ENCODE measurements around the gene CD164L2. TPM values are rescaled to one million over a fixed set of nuclear protein-coding genes. Genes with fewer than 3 reads are reported as not detected.

CD164L2 gene
- total RNA-seq, 5 donors from 2014 or later (not counting 1 experiment from before 2014, with no cell fraction given) = not detected

- Mint-ChIP-seq H3K9me3 (no peaks in the 10 kb centered on the region), H3K4me3 (no peak overlapping the region), H3K27me3 (no peaks in the 10 kb centered on the region), H3K4me1 (peaks cover 28 to 35% (median 29%) of the 10 kb centered on the region in 3 donors), H3K36me3 (peaks cover 28% of the 10 kb centered on the region), H3K27ac (no peak overlapping the region)
- peaks cover 3 to 19% of the 10 kb centered on the region in 2 experiments for H3K4me1 ChIP-seq (ENCODE audit: control insufficient read depth in 1 of 2, extremely low read depth in 1 of 2, insufficient read depth in 2 of 2, low read length in 2 of 2)
- no peaks in the 10 kb centered on the region for H3K27me3 ChIP-seq (replicated peaks in 1 of 2; ENCODE audit: control insufficient read depth in 2 of 2, extremely low read depth in 1 of 2, insufficient read depth in 2 of 2, low read length in 1 of 2)
- H3K36me3 ChIP-seq (ENCODE audit: control insufficient read depth in 2 of 2, extremely low read depth in 1 of 2, insufficient read depth in 1 of 2, low read length in 1 of 2) = peaks cover 16 to 73% of the 10 kb centered on the region in 2 donors
- no peaks in the 10 kb centered on the region for H3K9me3 ChIP-seq
- ChIA-PET POLR2A (no interaction called here), CTCF (interaction anchor here (0.8 to 2.1 kb wide), 5 partner anchors 11 to 274 kb away, joined by 3 to 9 read pairs (median 5); no protein-coding TSS in a partner anchor)
- no peak overlapping the region for H3K4me3 ChIP-seq (ENCODE audit: control insufficient read depth in 1 of 2, extremely low read depth in 1 of 2, low read length in 1 of 2)
- DNase-seq = no peak
- no peak for ATAC-seq (replicated peaks in 1 of 4)
- H3K27ac ChIP-seq (ENCODE audit: low read length) = no peak overlapping the region
- 98% methylated on average over 17 of the region's 17 CpGs for WGBS (ENCODE audit: insufficient coverage)
These were observed 49.3 kb downstream of the CD164L2 start for GRCh38 chr1:27333717-27334279.

GRCh38 chr1:27332536-27333281, 50.4 kb downstream of the CD164L2 start:
- H3K4me3 Mint-ChIP-seq = peak overlapping the region in 1 of 3 donors; percentile 5

GRCh38 chr1:27331922-27332321, 51.2 kb downstream of the CD164L2 start:
- Mint-ChIP-seq H3K27ac (peak overlapping the region in 1 of 2 donors; percentile 64), H3K27me3 (no peaks in the 10 kb centered on the region), H3K4me1 (peaks cover 40 to 48% (median 42%) of the 10 kb centered on the region in 3 donors), H3K36me3 (peaks cover 30% of the 10 kb centered on the region), H3K4me3 (no peak overlapping the region), H3K9me3 (no peaks in the 10 kb centered on the region)
- DNase-seq (no peak), ATAC-seq (replicated peaks in 1 of 4) (no peak)
- ChIA-PET POLR2A (no interaction called here), CTCF (interaction anchor here (1.0 to 2.3 kb wide), 5 partner anchors 9 to 63 kb away, joined by 3 to 11 read pairs (median 6); no protein-coding TSS in a partner anchor)
- peak overlapping the region; percentile 32 for H3K27ac ChIP-seq (ENCODE audit: low read length)
- peaks cover 3 to 31% of the 10 kb centered on the region in 2 experiments for H3K4me1 ChIP-seq (ENCODE audit: control insufficient read depth in 1 of 2, extremely low read depth in 1 of 2, insufficient read depth in 2 of 2, low read length in 2 of 2)
- WGBS (ENCODE audit: insufficient coverage) = 96% methylated on average over 4 of the region's 5 CpGs
- H3K36me3 ChIP-seq (ENCODE audit: control insufficient read depth in 2 of 2, extremely low read depth in 1 of 2, insufficient read depth in 1 of 2, low read length in 1 of 2) = peaks cover 15 to 82% of the 10 kb centered on the region in 2 donors
- H3K27me3 ChIP-seq (replicated peaks in 1 of 2; ENCODE audit: control insufficient read depth in 2 of 2, extremely low read depth in 1 of 2, insufficient read depth in 2 of 2, low read length in 1 of 2) = no peaks in the 10 kb centered on the region
- H3K4me3 ChIP-seq (ENCODE audit: control insufficient read depth in 1 of 2, extremely low read depth in 1 of 2, low read length in 1 of 2) = no peak overlapping the region
- no peaks in the 10 kb centered on the region for H3K9me3 ChIP-seq

More at GRCh38 chr1:27332536-27333281, 50.4 kb downstream of the CD164L2 start:
- peaks cover 16 to 80% of the 10 kb centered on the region in 2 donors for H3K36me3 ChIP-seq (ENCODE audit: control insufficient read depth in 2 of 2, extremely low read depth in 1 of 2, insufficient read depth in 1 of 2, low read length in 1 of 2)
- Mint-ChIP-seq H3K27ac (peak overlapping the region; percentile 44 to 75), H3K36me3 (peaks cover 28% of the 10 kb centered on the region), H3K9me3 (no peaks in the 10 kb centered on the region), H3K4me1 (peaks cover 36 to 43% (median 38%) of the 10 kb centered on the region in 3 donors), H3K27me3 (no peaks in the 10 kb centered on the region)
- no peak overlapping the region for H3K4me3 ChIP-seq (ENCODE audit: control insufficient read depth in 1 of 2, extremely low read depth in 1 of 2, low read length in 1 of 2)
- peak; percentile 73 to 91 (median 80) for ATAC-seq (replicated peaks in 1 of 4)
- ChIA-PET POLR2A (no interaction called here), CTCF (interaction anchor here (0.7 to 2.3 kb wide), 16 partner anchors 10 to 277 kb away, joined by 3 to 11 read pairs (median 4); partner anchors contain the start of gene FCN3 (in 1 of the 2))
- no peaks in the 10 kb centered on the region for H3K27me3 ChIP-seq (replicated peaks in 1 of 2; ENCODE audit: control insufficient read depth in 2 of 2, extremely low read depth in 1 of 2, insufficient read depth in 2 of 2, low read length in 1 of 2)
- peak in 32 of 35 experiments; percentile 20 to 80 (median 48) for DNase-seq
- 85% methylated on average over 8 of the region's 11 CpGs for WGBS (ENCODE audit: insufficient coverage)
- H3K4me1 ChIP-seq (ENCODE audit: control insufficient read depth in 1 of 2, extremely low read depth in 1 of 2, insufficient read depth in 2 of 2, low read length in 2 of 2) = peaks cover 3 to 24% of the 10 kb centered on the region in 2 experiments
- H3K27ac ChIP-seq (ENCODE audit: low read length) = peak overlapping the region; percentile 32
- H3K9me3 ChIP-seq = no peaks in the 10 kb centered on the region

GRCh38 chr1:27331426-27331825, 51.7 kb downstream of the CD164L2 start:
- DNase-seq = no peak
- Mint-ChIP-seq H3K9me3 (no peaks in the 10 kb centered on the region), H3K36me3 (peaks cover 27% of the 10 kb centered on the region), H3K27ac (no peak overlapping the region), H3K4me1 (peaks cover 45 to 53% (median 47%) of the 10 kb centered on the region in 3 donors), H3K4me3 (no peak overlapping the region), H3K27me3 (no peaks in the 10 kb centered on the region)
- H3K4me1 ChIP-seq (ENCODE audit: control insufficient read depth in 1 of 2, extremely low read depth in 1 of 2, insufficient read depth in 2 of 2, low read length in 2 of 2) = peaks cover 4 to 36% of the 10 kb centered on the region in 2 experiments
- H3K27ac ChIP-seq (ENCODE audit: low read length) = no peak overlapping the region
- H3K4me3 ChIP-seq (ENCODE audit: control insufficient read depth in 1 of 2, extremely low read depth in 1 of 2, low read length in 1 of 2) = no peak overlapping the region
- ATAC-seq (replicated peaks in 1 of 4) = no peak
- ChIA-PET POLR2A (no interaction called here), CTCF (interaction anchor here in 1 of 2 donors (2.3 kb wide), 1 partner anchor 64 kb away, joined by 11 read pairs; no protein-coding TSS in a partner anchor)
- H3K36me3 ChIP-seq (ENCODE audit: control insufficient read depth in 2 of 2, extremely low read depth in 1 of 2, insufficient read depth in 1 of 2, low read length in 1 of 2) = peaks cover 12 to 81% of the 10 kb centered on the region in 2 donors
- H3K27me3 ChIP-seq (replicated peaks in 1 of 2; ENCODE audit: control insufficient read depth in 2 of 2, extremely low read depth in 1 of 2, insufficient read depth in 2 of 2, low read length in 1 of 2) = no peaks in the 10 kb centered on the region
- WGBS (ENCODE audit: insufficient coverage) = 81% methylated on average over 3 of the region's 3 CpGs
- H3K9me3 ChIP-seq = no peaks in the 10 kb centered on the region

GRCh38 chr1:27330786-27331185, 52.3 kb downstream of the CD164L2 start:
- CTCF ChIA-PET = no interaction called here
- H3K4me1 ChIP-seq (ENCODE audit: control insufficient read depth in 1 of 2, extremely low read depth in 1 of 2, insufficient read depth in 2 of 2, low read length in 2 of 2) = peaks cover 5 to 40% of the 10 kb centered on the region in 2 experiments
- DNase-seq (no peak), ATAC-seq (replicated peaks in 1 of 4) (no peak)
- H3K27me3 ChIP-seq (replicated peaks in 1 of 2; ENCODE audit: control insufficient read depth in 2 of 2, extremely low read depth in 1 of 2, insufficient read depth in 2 of 2, low read length in 1 of 2) = no peaks in the 10 kb centered on the region
- POLR2A ChIA-PET = no interaction called here
- no peak overlapping the region for H3K27ac ChIP-seq (ENCODE audit: low read length)
- Mint-ChIP-seq H3K9me3 (no peaks in the 10 kb centered on the region), H3K27ac (no peak overlapping the region), H3K36me3 (peaks cover 30% of the 10 kb centered on the region), H3K4me3 (no peak overlapping the region), H3K27me3 (no peaks in the 10 kb centered on the region), H3K4me1 (peaks cover 51 to 59% (median 53%) of the 10 kb centered on the region in 3 donors)
- no peaks in the 10 kb centered on the region for H3K9me3 ChIP-seq
- 89% methylated on average over 5 of the region's 8 CpGs for WGBS (ENCODE audit: insufficient coverage)
- no peak overlapping the region for H3K4me3 ChIP-seq (ENCODE audit: control insufficient read depth in 1 of 2, extremely low read depth in 1 of 2, low read length in 1 of 2)
- H3K36me3 ChIP-seq (ENCODE audit: control insufficient read depth in 2 of 2, extremely low read depth in 1 of 2, insufficient read depth in 1 of 2, low read length in 1 of 2) = peaks cover 14 to 81% of the 10 kb centered on the region in 2 donors

All from T-cell (primary cell).